K562 (cell line): ENCODE measurements around the gene LEAP2. TPM values are rescaled to one million over a fixed set of nuclear protein-coding genes. Genes with fewer than 3 reads are reported as not detected.

ENCODE experiments used
- ARHGAP35 ChIP-seq: fragments of 450-650 bp; IDR thresholded peaks from 2 replicates; pipeline ENCODE4 v1.6.1; 2018; ENCODE audit not compliant: partially characterized antibody
- BCL6 ChIP-seq: fragments of 250-450 bp; sonication (Bioruptor Pico); IDR thresholded peaks from 2 replicates; pipeline ENCODE4 v1.4.0; 2020
- CHD1 ChIP-seq: fragments of 200-600 bp; sonication (generic); IDR thresholded peaks from one replicate; pipeline ENCODE4 v1.6.1; 2012; ENCODE audit warnings: mild to moderate bottlenecking, moderate library complexity, low read length, inconsistent platforms
- EGR1 ChIP-seq: fragments of 450-650 bp; conservative IDR thresholded peaks from 2 replicates; pipeline ENCODE4 v1.6.1; 2017; ENCODE audit warnings: mild to moderate bottlenecking
- HNRNPK ChIP-seq: fragments of 200-400 bp; formaldehyde crosslinking; IDR thresholded peaks from one replicate; pipeline ENCODE4 v1.6.1; 2018; ENCODE audit warnings: mild to moderate bottlenecking, low read depth, low read length; ENCODE audit not compliant: poor library complexity, severe bottlenecking
- MECOM ChIP-seq: fragments of 250-450 bp; sonication (Bioruptor Pico); IDR thresholded peaks from 2 replicates; pipeline ENCODE4 v1.8.0; 2022; ENCODE audit warnings: inconsistent platforms
- NCOA1 ChIP-seq: fragments of 450-650 bp; IDR thresholded peaks from 2 replicates; pipeline ENCODE4 v1.6.1; 2016; ENCODE audit warnings: low read depth
- NFIC ChIP-seq: fragments of 450-650 bp; IDR thresholded peaks from 2 replicates; pipeline ENCODE4 v1.6.1; 2017; ENCODE audit warnings: mild to moderate bottlenecking, inconsistent platforms
- PHTF2 ChIP-seq: fragments of 250-450 bp; sonication (Bioruptor Pico); IDR thresholded peaks from 2 replicates; pipeline ENCODE4 v1.5.0; 2021; ENCODE audit warnings: mild to moderate bottlenecking
- RNF2 ChIP-seq: sonication (generic); IDR thresholded peaks from 2 replicates; pipeline ENCODE4 v1.6.1; 2016
- ZNF146 ChIP-seq: IDR thresholded peaks from one replicate; pipeline ENCODE4 v1.6.1; 2018; ENCODE audit warnings: missing compliant biosample characterization; ENCODE audit not compliant: unreplicated experiment
- polyA plus RNA-seq, 8 experiments: library from polyadenylated mRNA; depleted of rRNA in 4 of 8; stranded (reverse) in 5 of 8; unstranded in 3 of 8; fragments of >200 nt; fragmentation: Nextera tagmentation in 2 of 8; fragmentation: Illumina TruSeq in 1 of 8; extraction: Ambion mirVana in 2 of 8; extraction: Trizol in 1 of 8; gene quantifications; 2 replicates each; pipeline versions ENCODE4 v1.2.1 to v1.2.3, GENCODE V29; 2011 to 2014; ENCODE audit warnings: inconsistent platforms in 1 of 8, missing spikeins in 1 of 8
- total RNA-seq, 7 experiments: library from RNA; depleted of rRNA in 6 of 7; stranded (reverse); fragments of >200 nt in 6 of 7; fragmentation: Illumina TruSeq in 2 of 7; extraction: Trizol in 2 of 7; gene quantifications; 2 replicates each; pipeline versions ENCODE4 v1.2.1 to v1.2.3, GENCODE V29; 2011 to 2021; ENCODE audit warnings: low replicate concordance in 1 of 7
- TF ChIP-seq, protein P1 (sequence below): fragments of 450-650 bp; IDR thresholded peaks from 2 replicates; pipeline ENCODE4 v1.6.1; 2017; ENCODE audit warnings: mild to moderate bottlenecking, moderate library complexity
- TF ChIP-seq, protein P2 (sequence below), 2 experiments: fragments of 200-800 bp in 1 of 2; sonication (Bioruptor generic) in 1 of 2; sonication (generic) in 1 of 2; formaldehyde crosslinking in 1 of 2; IDR thresholded peaks in 1 of 2; conservative IDR thresholded peaks in 1 of 2; 2 replicates each; pipeline versions ENCODE4 v1.5.0 to v1.6.1; 2016 to 2020; ENCODE audit warnings: missing compliant biosample characterization in 1 of 2, missing genetic modification characterization in 1 of 2, missing genetic modification reagents in 1 of 2
- TF ChIP-seq, protein P3 (sequence below): sonication (generic); formaldehyde crosslinking; IDR thresholded peaks from 2 replicates; pipeline ENCODE4 v1.8.1; 2022; ENCODE audit warnings: missing genetic modification reagents
- TF ChIP-seq, protein P4 (sequence below), 2 experiments: fragments of 150-350 bp in 1 of 2; IDR thresholded peaks; 2 replicates each; pipeline ENCODE4 v1.6.1; 2012 to 2016; ENCODE audit warnings: low read depth in 2 of 2, low read length in 2 of 2, mild to moderate bottlenecking in 1 of 2, moderate library complexity in 1 of 2
- TF ChIP-seq, protein P5 (sequence below): fragments of 250-450 bp; sonication (Bioruptor Pico); IDR thresholded peaks from 2 replicates; pipeline ENCODE4 v1.5.0; 2020; ENCODE audit warnings: mild to moderate bottlenecking, borderline replicate concordance

The LEAP2 gene
- total and polyA plus RNA-seq, 9 of the 15 experiments (the other 6 are each of a cell fraction or from before 2014, with no cell fraction given) = 1.1 to 5.6 (median 2.5) TPM

DNA sequence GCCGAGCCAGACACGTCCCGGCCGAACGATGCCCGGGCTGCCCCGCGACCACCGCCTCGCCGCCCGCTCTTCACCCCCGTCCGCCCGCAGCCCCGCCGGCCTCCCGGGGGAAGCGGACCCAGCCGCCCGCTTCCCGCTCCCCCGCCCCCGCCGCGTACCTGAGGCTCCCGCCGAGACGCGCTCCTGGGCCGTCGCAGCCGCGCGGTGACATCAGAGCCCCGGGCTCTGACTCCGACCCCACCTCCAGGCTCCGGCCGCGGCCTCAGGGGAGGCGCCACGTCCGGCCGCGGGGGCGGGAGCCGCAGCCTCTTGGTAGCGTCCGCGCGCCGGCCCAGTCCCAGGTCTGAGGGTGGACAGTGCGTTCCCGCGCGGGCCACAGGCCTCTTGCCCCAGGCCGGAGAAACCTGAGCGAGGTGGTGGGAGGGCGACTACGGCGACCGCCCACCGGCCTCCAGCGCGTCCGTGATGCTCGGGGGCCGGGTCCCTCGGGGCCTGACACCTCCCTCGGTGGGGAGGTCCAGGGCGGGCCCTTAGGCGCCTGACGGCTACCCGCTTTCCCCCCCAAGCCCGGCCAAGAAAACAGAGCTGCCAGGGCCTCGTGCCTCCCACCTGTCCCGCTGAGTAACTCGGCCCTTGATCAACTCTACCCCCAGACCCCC, 42.9 kb upstream of the LEAP2 start, which contains the start of gene SHROOM1 (continued):
- TF ChIP-seq ZNF146 (CRISPR knock-in tag) (no peak), CHD1 (no peak), RNF2 (0 out of 2 replicates have a peak, but pooled peaks have one; percentile 40), NCOA1 (0 out of 2 replicates have a peak, but pooled peaks have one; percentile 38), ARHGAP35 (no peak), BCL6 (CRISPR knock-in tag) (no peak), MECOM (CRISPR knock-in tag) (no peak), EGR1 (peak; percentile 96), HNRNPK (no peak), NFIC (no peak), PHTF2 (CRISPR knock-in tag) (no peak)
- TF ChIP-seq, protein P1, sequence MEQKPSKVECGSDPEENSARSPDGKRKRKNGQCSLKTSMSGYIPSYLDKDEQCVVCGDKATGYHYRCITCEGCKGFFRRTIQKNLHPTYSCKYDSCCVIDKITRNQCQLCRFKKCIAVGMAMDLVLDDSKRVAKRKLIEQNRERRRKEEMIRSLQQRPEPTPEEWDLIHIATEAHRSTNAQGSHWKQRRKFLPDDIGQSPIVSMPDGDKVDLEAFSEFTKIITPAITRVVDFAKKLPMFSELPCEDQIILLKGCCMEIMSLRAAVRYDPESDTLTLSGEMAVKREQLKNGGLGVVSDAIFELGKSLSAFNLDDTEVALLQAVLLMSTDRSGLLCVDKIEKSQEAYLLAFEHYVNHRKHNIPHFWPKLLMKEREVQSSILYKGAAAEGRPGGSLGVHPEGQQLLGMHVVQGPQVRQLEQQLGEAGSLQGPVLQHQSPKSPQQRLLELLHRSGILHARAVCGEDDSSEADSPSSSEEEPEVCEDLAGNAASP = no peak
- TF ChIP-seq, protein P2, sequence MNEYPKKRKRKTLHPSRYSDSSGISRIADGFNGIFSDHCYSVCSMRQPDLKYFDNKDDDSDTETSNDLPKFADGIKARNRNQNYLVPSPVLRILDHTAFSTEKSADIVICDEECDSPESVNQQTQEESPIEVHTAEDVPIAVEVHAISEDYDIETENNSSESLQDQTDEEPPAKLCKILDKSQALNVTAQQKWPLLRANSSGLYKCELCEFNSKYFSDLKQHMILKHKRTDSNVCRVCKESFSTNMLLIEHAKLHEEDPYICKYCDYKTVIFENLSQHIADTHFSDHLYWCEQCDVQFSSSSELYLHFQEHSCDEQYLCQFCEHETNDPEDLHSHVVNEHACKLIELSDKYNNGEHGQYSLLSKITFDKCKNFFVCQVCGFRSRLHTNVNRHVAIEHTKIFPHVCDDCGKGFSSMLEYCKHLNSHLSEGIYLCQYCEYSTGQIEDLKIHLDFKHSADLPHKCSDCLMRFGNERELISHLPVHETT (CRISPR knock-in tag; conservative IDR thresholded peaks at IDR 0.05 in 1 of 2, IDR thresholded peaks at IDR 0.05 in 1 of 2) = peak in 1 of 2 experiments; percentile 30; a peak in 1 of 4 replicates
- TF ChIP-seq, protein P3, sequence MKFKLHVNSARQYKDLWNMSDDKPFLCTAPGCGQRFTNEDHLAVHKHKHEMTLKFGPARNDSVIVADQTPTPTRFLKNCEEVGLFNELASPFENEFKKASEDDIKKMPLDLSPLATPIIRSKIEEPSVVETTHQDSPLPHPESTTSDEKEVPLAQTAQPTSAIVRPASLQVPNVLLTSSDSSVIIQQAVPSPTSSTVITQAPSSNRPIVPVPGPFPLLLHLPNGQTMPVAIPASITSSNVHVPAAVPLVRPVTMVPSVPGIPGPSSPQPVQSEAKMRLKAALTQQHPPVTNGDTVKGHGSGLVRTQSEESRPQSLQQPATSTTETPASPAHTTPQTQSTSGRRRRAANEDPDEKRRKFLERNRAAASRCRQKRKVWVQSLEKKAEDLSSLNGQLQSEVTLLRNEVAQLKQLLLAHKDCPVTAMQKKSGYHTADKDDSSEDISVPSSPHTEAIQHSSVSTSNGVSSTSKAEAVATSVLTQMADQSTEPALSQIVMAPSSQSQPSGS = 0 out of 2 replicates have a peak, but pooled peaks have one; percentile 32
- TF ChIP-seq, protein P4, sequence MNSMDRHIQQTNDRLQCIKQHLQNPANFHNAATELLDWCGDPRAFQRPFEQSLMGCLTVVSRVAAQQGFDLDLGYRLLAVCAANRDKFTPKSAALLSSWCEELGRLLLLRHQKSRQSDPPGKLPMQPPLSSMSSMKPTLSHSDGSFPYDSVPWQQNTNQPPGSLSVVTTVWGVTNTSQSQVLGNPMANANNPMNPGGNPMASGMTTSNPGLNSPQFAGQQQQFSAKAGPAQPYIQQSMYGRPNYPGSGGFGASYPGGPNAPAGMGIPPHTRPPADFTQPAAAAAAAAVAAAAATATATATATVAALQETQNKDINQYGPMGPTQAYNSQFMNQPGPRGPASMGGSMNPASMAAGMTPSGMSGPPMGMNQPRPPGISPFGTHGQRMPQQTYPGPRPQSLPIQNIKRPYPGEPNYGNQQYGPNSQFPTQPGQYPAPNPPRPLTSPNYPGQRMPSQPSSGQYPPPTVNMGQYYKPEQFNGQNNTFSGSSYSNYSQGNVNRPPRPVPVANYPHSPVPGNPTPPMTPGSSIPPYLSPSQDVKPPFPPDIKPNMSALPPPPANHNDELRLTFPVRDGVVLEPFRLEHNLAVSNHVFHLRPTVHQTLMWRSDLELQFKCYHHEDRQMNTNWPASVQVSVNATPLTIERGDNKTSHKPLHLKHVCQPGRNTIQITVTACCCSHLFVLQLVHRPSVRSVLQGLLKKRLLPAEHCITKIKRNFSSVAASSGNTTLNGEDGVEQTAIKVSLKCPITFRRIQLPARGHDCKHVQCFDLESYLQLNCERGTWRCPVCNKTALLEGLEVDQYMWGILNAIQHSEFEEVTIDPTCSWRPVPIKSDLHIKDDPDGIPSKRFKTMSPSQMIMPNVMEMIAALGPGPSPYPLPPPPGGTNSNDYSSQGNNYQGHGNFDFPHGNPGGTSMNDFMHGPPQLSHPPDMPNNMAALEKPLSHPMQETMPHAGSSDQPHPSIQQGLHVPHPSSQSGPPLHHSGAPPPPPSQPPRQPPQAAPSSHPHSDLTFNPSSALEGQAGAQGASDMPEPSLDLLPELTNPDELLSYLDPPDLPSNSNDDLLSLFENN (IDR thresholded peaks at IDR 0.05; ENCODE audit: low read depth in 2 of 2, low read length in 2 of 2) = 0 out of 4 replicates have a peak, but pooled peaks of 1 of the 2 experiments have one; percentile 28
- TF ChIP-seq, protein P5, sequence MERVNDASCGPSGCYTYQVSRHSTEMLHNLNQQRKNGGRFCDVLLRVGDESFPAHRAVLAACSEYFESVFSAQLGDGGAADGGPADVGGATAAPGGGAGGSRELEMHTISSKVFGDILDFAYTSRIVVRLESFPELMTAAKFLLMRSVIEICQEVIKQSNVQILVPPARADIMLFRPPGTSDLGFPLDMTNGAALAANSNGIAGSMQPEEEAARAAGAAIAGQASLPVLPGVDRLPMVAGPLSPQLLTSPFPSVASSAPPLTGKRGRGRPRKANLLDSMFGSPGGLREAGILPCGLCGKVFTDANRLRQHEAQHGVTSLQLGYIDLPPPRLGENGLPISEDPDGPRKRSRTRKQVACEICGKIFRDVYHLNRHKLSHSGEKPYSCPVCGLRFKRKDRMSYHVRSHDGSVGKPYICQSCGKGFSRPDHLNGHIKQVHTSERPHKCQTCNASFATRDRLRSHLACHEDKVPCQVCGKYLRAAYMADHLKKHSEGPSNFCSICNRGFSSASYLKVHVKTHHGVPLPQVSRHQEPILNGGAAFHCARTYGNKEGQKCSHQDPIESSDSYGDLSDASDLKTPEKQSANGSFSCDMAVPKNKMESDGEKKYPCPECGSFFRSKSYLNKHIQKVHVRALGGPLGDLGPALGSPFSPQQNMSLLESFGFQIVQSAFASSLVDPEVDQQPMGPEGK = no peak
